Upper lobe of right lung (tissue), 1 donor: ENCODE measurements around the gene HBS1L. TPM values are rescaled to one million over a fixed set of nuclear protein-coding genes. Genes with fewer than 3 reads are reported as not detected.

Experiments used
- ATAC-seq: fragments of 200-7000 bp; cut with Tn5 transposase; one replicate; pipeline ENCODE4 v1.9.1; 2020; ENCODE audit warnings: mild to moderate bottlenecking, moderate library complexity
- DNase-seq: peaks from one replicate; pipeline ENCODE4 v3.0.0-alpha.2; 2020
- H3K27ac ChIP-seq: fragments of 200-600 bp; one replicate; pipeline ENCODE4 v1.8.0; 2022
- H3K27me3 ChIP-seq: fragments of 200-600 bp; one replicate; pipeline ENCODE4 v1.8.0; 2022; ENCODE audit warnings: mild to moderate bottlenecking
- H3K36me3 ChIP-seq: fragments of 200-600 bp; one replicate; pipeline ENCODE4 v1.8.0; 2022
- H3K4me1 ChIP-seq: fragments of 200-600 bp; one replicate; pipeline ENCODE4 v1.8.0; 2022
- H3K4me3 ChIP-seq: fragments of 200-600 bp; one replicate; pipeline ENCODE4 v1.8.0; 2022; ENCODE audit warnings: mild to moderate bottlenecking
- H3K9me3 ChIP-seq: fragments of 200-600 bp; one replicate; pipeline ENCODE4 v1.8.0; 2022
- intact Hi-C: fragments of 100-400 bp; cut with DNase I; formaldehyde crosslinking; loops from one replicate; pipeline ENCODE4 v1.11.0; 2022
- total RNA-seq: library from RNA; stranded (reverse); fragmentation: NEBNext Ultra II Directional; extraction: Animal tissue kit (Norgen Biotek cat#: 25700); gene quantifications from one replicate; pipeline ENCODE4 v1.2.1, GENCODE V29; 2021
- TF ChIP-seq, protein P1 (sequence below): fragments of 200-600 bp; IDR thresholded peaks from one replicate; pipeline ENCODE4 v1.8.0; 2022; ENCODE audit warnings: antibody characterized with exemption
- donor health status: DM: no; HTN: yes; CAD: no; lungs with severe emphysema.

Gene HBS1L
- total RNA-seq, 1 donor from 2014 or later = 48.2 TPM

DNA sequence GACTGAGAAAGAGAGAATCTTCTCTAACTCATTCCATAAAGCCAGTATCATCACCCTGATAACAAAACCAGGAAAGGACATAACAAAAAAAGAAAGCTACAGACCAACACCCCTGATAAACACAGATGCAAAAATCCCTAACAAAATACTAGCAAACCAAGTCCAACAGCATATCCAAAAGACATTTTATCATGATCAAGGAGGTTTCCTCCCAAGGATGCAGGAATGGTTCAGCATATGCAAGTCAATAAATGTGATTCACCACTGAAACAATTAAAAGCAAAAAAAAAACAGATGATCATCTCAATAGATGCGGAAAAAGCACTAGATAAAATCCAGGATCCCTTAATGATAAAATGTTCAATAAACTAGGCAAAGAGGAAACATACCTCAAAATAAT, 80.3 kb downstream of the HBS1L start:
- no peaks in the 10 kb centered on the region for H3K27me3 ChIP-seq
- ATAC-seq (no peak), DNase-seq (no peak)
- no peaks in the 10 kb centered on the region for H3K4me1 ChIP-seq
- TF ChIP-seq, protein P1, sequence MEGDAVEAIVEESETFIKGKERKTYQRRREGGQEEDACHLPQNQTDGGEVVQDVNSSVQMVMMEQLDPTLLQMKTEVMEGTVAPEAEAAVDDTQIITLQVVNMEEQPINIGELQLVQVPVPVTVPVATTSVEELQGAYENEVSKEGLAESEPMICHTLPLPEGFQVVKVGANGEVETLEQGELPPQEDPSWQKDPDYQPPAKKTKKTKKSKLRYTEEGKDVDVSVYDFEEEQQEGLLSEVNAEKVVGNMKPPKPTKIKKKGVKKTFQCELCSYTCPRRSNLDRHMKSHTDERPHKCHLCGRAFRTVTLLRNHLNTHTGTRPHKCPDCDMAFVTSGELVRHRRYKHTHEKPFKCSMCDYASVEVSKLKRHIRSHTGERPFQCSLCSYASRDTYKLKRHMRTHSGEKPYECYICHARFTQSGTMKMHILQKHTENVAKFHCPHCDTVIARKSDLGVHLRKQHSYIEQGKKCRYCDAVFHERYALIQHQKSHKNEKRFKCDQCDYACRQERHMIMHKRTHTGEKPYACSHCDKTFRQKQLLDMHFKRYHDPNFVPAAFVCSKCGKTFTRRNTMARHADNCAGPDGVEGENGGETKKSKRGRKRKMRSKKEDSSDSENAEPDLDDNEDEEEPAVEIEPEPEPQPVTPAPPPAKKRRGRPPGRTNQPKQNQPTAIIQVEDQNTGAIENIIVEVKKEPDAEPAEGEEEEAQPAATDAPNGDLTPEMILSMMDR = no peak
- no peak overlapping the region for H3K4me3 ChIP-seq
- intact Hi-C loops = no loop called here
- H3K27ac ChIP-seq = no peak overlapping the region
- H3K9me3 ChIP-seq = no peaks in the 10 kb centered on the region
- H3K36me3 ChIP-seq = peaks cover 35% of the 10 kb centered on the region

DNA sequence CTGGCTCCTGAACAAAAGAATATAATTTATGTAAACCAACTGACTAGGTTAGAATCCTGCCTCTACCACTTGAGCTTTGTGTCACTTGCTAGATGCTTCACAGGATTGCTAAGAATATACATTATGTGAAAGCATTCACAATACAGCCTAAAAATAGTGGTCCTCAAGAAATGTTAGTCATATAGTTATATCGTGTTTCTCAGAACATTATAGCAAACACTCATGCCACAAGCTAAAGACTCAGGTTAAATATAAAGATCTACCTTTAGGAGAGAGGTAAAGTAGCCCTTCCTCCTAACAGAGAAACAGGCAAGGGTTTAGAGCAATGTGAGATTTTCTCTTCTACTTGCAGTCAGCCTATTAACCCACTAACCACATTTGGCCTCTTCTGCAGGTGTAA, 86.9 kb downstream of the HBS1L start:
- H3K4me1 ChIP-seq = no peaks in the 10 kb centered on the region
- TF ChIP-seq, protein P1 = no peak
- DNase-seq (no peak), ATAC-seq (no peak)
- H3K4me3 ChIP-seq = no peak overlapping the region
- peaks cover 60% of the 10 kb centered on the region for H3K36me3 ChIP-seq
- H3K27ac ChIP-seq = no peak overlapping the region
- H3K27me3 ChIP-seq = no peaks in the 10 kb centered on the region
- intact Hi-C loops = no loop called here
- H3K9me3 ChIP-seq = no peaks in the 10 kb centered on the region

DNA sequence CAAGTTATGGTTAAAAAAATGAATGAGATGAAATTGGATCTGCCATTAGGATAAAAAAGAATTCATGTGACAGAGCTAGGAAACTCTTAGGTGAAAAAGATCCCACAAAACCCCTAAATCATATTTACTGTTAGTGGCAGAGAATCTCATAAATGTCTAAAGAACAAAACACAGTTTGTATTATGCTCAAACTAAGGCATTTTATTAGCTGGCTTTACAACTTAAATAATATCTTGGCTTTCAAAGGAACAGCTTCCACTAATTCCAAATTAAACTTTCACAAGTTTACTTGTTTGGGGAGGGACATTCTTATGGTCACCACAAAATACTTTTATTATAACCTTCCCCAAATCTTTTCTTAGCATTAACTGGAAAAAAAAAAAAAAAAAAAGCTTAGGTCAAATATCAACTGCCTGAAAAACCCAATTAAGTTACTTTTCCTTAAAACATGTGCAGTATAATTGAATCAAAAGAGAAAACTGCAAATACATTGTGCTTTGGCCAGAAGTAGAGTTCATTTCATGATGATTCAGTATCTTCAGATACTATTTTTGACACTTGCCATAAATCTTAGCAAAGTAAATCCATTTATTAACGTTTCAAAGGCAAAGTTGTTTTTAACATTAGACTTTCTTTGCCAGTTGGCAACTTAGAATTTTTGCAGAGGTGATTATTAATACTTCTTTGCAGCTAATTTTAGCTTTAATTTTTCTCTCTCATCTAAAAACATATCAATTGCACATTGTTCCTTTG, 90.0 kb downstream of the HBS1L start:
- H3K9me3 ChIP-seq = no peaks in the 10 kb centered on the region
- ATAC-seq = no peak
- intact Hi-C loops = no loop called here

DNA sequence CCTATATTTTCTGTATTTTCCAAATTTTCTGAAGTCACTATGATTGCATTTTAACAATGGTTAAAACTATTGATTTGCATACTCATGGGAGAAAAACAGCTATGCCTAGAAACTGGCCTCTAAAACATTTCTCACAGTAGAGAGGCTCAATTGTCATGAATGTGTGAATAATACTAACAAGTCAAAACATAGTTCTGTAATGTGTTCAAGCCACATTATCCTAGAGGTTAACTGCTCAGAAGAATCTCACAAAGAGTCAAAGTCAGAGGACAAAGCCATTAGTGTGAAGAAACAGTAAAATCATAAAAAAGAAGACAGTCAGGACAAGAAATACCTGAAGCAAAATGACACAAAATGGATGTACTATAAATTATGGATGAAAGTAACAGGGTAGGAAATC, 92.2 kb downstream of the HBS1L start:
- TF ChIP-seq, protein P1 = no peak
- ATAC-seq (no peak), DNase-seq (no peak)
- no peak overlapping the region for H3K4me3 ChIP-seq
- no peaks in the 10 kb centered on the region for H3K27me3 ChIP-seq
- H3K36me3 ChIP-seq = peaks cover 51% of the 10 kb centered on the region
- H3K9me3 ChIP-seq = no peaks in the 10 kb centered on the region
- H3K27ac ChIP-seq = no peak overlapping the region
- no peaks in the 10 kb centered on the region for H3K4me1 ChIP-seq
- intact Hi-C loops = no loop called here

More for the DNA sequence above, 90.0 kb downstream of the HBS1L start:
- H3K4me3 ChIP-seq = no peak overlapping the region
- no peak for DNase-seq
- H3K27me3 ChIP-seq = no peaks in the 10 kb centered on the region
- no peak overlapping the region for H3K27ac ChIP-seq
- no peaks in the 10 kb centered on the region for H3K4me1 ChIP-seq
- TF ChIP-seq, protein P1 = no peak
- peaks cover 58% of the 10 kb centered on the region for H3K36me3 ChIP-seq

DNA sequence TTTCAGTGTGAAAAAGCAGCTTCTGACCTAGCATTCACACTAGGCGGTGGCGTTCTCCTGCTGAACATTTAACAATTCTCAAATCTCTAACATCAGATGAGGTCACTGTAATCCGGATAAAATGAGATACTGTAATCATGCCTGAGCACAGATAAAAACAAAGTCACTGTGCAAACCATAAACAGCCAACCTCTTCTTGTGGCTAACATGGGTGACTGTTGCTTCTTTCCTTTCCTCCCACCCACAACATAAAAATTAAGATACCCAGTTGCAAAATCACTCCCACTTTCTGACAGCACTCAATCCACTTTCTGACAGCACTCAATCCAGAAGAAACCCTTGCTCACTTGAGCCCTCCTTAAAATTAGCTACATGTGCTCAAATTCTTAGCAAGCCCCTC, 93.3 kb downstream of the HBS1L start:
- H3K27ac ChIP-seq = no peak overlapping the region
- ATAC-seq (no peak), DNase-seq (no peak)
- no peaks in the 10 kb centered on the region for H3K27me3 ChIP-seq
- H3K4me1 ChIP-seq = no peaks in the 10 kb centered on the region
- TF ChIP-seq, protein P1 = no peak
- H3K4me3 ChIP-seq = no peak overlapping the region
- intact Hi-C loops = no loop called here
- H3K9me3 ChIP-seq = no peaks in the 10 kb centered on the region
- peaks cover 46% of the 10 kb centered on the region for H3K36me3 ChIP-seq
